Mucosa of descending colon (tissue), 3 donors: ENCODE measurements around the gene MTFR2. TPM values are rescaled to one million over a fixed set of nuclear protein-coding genes. Genes with fewer than 3 reads are reported as not detected.

Experiments
- ATAC-seq: fragments of 200-7000 bp; cut with Tn5 transposase; one replicate; pipeline ENCODE4 v1.9.1; 2020; ENCODE audit warnings: mild to moderate bottlenecking, moderate library complexity
- DNase-seq, 3 donors: peaks; one replicate each; pipeline ENCODE4 v3.0.0-alpha.2; 2020
- H3K36me3 ChIP-seq: fragments of 200-600 bp; one replicate; pipeline ENCODE4 v1.8.0; 2021; ENCODE audit warnings: low read depth, mild to moderate bottlenecking
- H3K4me1 ChIP-seq: fragments of 200-600 bp; one replicate; pipeline ENCODE4 v1.8.0; 2021; ENCODE audit warnings: low read depth, mild to moderate bottlenecking
- H3K4me3 ChIP-seq: fragments of 200-600 bp; one replicate; pipeline ENCODE4 v1.8.0; 2021; ENCODE audit warnings: mild to moderate bottlenecking
- H3K9me3 ChIP-seq: fragments of 200-600 bp; one replicate; pipeline ENCODE4 v1.8.0; 2021; ENCODE audit warnings: mild to moderate bottlenecking
- intact Hi-C, 2 donors: fragments of 100-400 bp; cut with DNase I in 1 of 2; cut with micrococcal nuclease in 1 of 2; formaldehyde crosslinking; loops; one replicate each; pipeline versions ENCODE4 v1.11.0 to v1.11.1; 2022; cut with DNase I, micrococcal nuclease
- total RNA-seq, 3 donors: library from RNA; stranded (reverse); fragmentation: NEBNext Ultra II Directional in 2 of 3; extraction: Animal tissue kit (Norgen Biotek cat#: 25700) in 2 of 3; gene quantifications; one replicate each; pipeline versions ENCODE4 v1.2.1 to v1.2.4, GENCODE V29; 2021 to 2023
- TF ChIP-seq, protein P1 (sequence below): fragments of 200-600 bp; IDR thresholded peaks from one replicate; pipeline ENCODE4 v1.8.0; 2022; ENCODE audit warnings: antibody characterized with exemption, mild to moderate bottlenecking
- donor health status: DM: no; HTN: no; CAD: no; lungs with moderate emphysema.
- donor health status: DM: no; HTN: no; CAD: no.
- donor health status: DM: no; HTN: yes; CAD: no.

MTFR2 gene
- total RNA-seq, 3 donors from 2014 or later: 2.2 to 5.1 (median 2.6) TPM

GRCh38 chr6:136232701-136233100 is 17.4 kb downstream of the MTFR2 start:
- TF ChIP-seq, protein P1, sequence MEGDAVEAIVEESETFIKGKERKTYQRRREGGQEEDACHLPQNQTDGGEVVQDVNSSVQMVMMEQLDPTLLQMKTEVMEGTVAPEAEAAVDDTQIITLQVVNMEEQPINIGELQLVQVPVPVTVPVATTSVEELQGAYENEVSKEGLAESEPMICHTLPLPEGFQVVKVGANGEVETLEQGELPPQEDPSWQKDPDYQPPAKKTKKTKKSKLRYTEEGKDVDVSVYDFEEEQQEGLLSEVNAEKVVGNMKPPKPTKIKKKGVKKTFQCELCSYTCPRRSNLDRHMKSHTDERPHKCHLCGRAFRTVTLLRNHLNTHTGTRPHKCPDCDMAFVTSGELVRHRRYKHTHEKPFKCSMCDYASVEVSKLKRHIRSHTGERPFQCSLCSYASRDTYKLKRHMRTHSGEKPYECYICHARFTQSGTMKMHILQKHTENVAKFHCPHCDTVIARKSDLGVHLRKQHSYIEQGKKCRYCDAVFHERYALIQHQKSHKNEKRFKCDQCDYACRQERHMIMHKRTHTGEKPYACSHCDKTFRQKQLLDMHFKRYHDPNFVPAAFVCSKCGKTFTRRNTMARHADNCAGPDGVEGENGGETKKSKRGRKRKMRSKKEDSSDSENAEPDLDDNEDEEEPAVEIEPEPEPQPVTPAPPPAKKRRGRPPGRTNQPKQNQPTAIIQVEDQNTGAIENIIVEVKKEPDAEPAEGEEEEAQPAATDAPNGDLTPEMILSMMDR: no peak
- Histone ChIP-seq H3K36me3 (no peaks in the 10 kb centered on the region), H3K9me3 (no peaks in the 10 kb centered on the region), H3K4me1 (no peaks in the 10 kb centered on the region), H3K4me3 (no peak overlapping the region)
- DNase-seq (no peak), ATAC-seq (no peak)
- intact Hi-C loops: loop anchor here in 1 of 2 donors (10.0 kb wide), 1 partner anchor 698 kb away; no protein-coding TSS in a partner anchor

DNA sequence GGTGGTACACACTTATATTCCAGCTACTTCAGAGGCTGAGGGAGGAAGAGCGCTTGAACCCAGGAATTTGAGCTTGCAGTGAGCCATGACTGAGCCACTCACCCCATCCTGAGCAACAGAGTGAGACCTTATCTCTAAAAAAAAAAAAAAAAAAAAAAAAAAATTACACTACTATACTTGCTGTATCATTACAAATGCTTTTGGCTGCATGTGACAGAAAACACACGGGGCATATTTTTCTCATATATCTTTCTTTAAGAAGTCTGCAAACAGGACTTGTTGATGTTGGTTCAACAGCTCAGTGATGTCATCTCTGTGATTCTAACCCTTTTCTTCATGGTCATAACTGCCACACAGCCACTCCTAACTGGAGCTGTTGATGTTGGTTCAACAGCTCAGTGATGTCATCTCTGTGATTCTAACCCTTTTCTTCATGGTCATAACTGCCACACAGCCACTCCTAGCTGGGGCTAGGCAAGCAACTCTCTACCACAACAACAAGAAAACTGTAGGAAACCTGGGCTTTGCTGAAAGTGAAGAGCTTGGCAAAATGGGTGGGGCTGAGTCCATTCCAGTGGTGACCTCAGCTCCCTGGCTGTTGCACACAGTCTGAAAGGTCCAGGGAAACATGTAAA is 19.8 kb downstream of the MTFR2 start:
- no peaks in the 10 kb centered on the region for H3K36me3 ChIP-seq
- ATAC-seq (peak; percentile 46), DNase-seq (no peak)
- intact Hi-C loops: loop anchor here in 1 of 2 donors (10.0 kb wide), 1 partner anchor 696 kb away; no protein-coding TSS in a partner anchor
- no peak overlapping the region for H3K4me3 ChIP-seq
- TF ChIP-seq, protein P1: no peak
- H3K4me1 ChIP-seq: peaks cover 8% of the 10 kb centered on the region
- H3K9me3 ChIP-seq: no peaks in the 10 kb centered on the region

GRCh38 chr6:136228814-136229213 is 21.3 kb downstream of the MTFR2 start:
- H3K4me1 ChIP-seq: peaks cover 8% of the 10 kb centered on the region
- H3K9me3 ChIP-seq: no peaks in the 10 kb centered on the region
- no peak for ATAC-seq
- TF ChIP-seq, protein P1: no peak
- H3K4me3 ChIP-seq: no peak overlapping the region
- intact Hi-C loops: no loop called here
- DNase-seq: no peak
- H3K36me3 ChIP-seq: no peaks in the 10 kb centered on the region

- TF ChIP-seq, protein P1: no peak
- Histone ChIP-seq H3K9me3 (no peaks in the 10 kb centered on the region), H3K4me1 (peaks cover 8% of the 10 kb centered on the region), H3K4me3 (no peak overlapping the region), H3K36me3 (no peaks in the 10 kb centered on the region)
- intact Hi-C loops: no loop called here
- DNase-seq (peak in 1 of 3 donors; percentile 14), ATAC-seq (peak; percentile 63)
These were observed 23.3 kb downstream of the MTFR2 start for GRCh38 chr6:136226674-136227377.

DNA sequence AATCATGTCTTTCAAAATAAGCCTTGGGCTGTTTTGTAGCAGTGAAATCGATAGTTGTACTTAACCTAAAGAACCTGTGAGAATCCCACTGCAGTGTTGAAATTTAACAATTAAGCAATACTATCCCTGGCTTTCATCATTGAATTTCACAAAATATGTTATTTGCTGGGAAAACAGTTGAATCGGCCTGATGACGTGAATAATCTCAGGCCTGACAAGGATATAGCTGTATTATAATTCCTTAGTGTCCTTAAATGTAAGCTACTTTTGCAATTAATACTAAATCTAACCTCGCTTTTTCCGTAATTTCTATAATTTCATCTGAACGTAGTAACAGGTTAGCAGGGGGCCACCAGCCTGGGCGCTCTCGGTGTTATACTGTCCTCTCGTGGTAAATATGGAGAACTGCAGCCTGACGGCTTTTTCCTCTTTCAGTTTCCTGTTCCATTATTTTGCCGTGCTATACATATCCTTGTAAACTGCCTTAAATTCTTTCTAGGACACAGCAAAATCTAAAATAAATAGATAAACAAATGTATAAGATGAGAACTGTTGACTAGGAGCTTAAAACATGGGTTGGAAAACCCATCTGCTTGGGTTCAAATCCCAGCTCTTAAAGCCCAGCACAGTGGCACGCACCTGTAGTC is 24.0 kb downstream of the MTFR2 start:
- ATAC-seq (peak; percentile 94), DNase-seq (peak in 2 of 3 donors; percentile 37 to 76)
- Histone ChIP-seq H3K4me1 (peaks cover 8% of the 10 kb centered on the region), H3K36me3 (no peaks in the 10 kb centered on the region), H3K4me3 (no peak overlapping the region), H3K9me3 (no peaks in the 10 kb centered on the region)
- TF ChIP-seq, protein P1: peak; percentile 98
- intact Hi-C loops: no loop called here
